Renal pelvis (tissue), 4 donors: Measurements from ENCODE around the gene SRRD. TPM values are rescaled to one million over a fixed set of nuclear protein-coding genes. Genes with fewer than 3 reads are reported as not detected.

Experiments used
- DNase-seq: peaks from one replicate; pipeline ENCODE4 v3.0.0-alpha.2; 2013
- polyA plus RNA-seq, 3 donors: library from polyadenylated mRNA; unstranded; fragments of 120-200 nt; gene quantifications; one replicate each; pipeline ENCODE4 v1.2.1, GENCODE V29; 2013; ENCODE audit not compliant: insufficient read length in 3 of 3

SRRD gene
- polyA plus RNA-seq, 3 donors, result 30.8 to 32.0 (median 31.0) TPM

GRCh38 chr22:26479792-26480610 lies 3.7 kb upstream of the SRRD start:
- DNase-seq, result no peak

DNA sequence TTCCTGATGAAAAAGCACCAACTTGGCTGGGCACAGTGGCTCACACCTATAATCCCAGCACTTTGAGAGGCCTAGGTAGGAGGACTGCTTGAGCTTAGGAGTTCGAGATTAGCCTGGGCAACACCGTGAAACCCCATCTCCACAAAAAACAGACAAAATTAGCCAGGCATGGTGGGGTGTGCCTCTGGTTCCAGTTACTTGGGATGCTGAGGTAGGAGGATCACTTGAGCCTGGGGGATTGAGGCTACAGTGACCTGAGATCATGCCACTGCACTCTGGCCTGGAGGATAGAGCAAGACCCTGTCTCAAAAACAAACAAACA lies 3.1 kb upstream of the SRRD start:
- DNase-seq, result no peak

- no peak for DNase-seq
These were observed 2.5 kb upstream of the SRRD start for GRCh38 chr22:26481112-26481693.

- DNase-seq, result no peak
These were observed 2.0 kb upstream of the SRRD start for GRCh38 chr22:26481694-26482093.

GRCh38 chr22:26482161-26482560 lies 1.5 kb upstream of the SRRD start:
- no peak for DNase-seq

DNA sequence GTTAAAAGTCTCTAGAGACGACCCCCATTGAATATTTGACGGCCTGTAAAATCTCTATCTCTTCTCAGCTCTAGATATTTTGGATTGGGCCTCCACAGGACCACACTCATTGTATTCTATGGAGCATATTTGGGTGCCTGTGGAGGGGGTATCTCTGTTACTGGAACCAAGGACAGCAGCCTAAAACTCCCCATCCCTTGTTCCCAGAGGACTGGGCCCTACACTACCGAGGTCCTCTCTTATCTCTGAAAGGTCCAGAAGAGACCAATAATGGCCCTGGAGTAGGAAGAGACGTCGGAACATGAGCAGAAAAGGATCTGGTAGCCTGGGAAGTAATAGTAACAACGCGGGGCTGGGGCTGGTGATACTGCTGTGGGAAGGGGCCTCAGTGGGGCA lies 636 bp upstream of the SRRD start:
- DNase-seq, result no peak

DNA sequence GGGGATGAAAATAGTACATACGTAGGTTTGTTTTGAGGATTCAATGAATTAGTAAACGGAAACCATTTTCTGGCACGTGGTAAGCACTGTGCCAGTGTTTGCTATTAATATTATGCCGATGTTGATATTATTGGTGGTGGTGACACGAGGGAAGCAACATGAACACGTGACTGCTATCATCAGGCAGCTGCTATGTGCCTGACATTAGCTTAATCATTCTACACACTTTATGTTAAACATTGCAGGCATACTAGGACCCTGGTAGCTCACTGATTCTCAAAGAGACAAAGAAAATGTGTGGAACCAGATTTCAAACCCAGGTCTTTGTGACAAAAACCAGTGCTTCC lies 656 bp downstream of the SRRD start:
- DNase-seq, result no peak

DNA sequence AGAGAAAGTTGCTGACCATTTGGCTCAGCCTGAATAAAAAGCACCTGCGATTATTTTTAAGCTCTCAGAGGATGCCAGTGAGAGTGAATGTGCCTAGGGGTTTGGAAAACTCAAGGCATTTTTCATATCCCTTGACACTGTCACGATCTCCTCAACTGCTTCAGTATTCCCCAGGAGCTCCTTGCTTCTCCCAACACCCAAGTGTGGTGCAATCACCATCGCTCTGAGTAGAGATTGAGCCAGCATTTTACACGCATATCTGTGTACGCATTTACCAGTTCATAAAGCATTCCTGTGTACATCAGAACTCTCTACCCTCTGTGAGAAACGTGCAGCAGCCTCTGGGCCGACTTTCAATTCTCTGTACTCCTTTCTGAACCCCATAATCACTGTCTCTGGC lies 1.3 kb downstream of the SRRD start:
- DNase-seq, result no peak

DNA sequence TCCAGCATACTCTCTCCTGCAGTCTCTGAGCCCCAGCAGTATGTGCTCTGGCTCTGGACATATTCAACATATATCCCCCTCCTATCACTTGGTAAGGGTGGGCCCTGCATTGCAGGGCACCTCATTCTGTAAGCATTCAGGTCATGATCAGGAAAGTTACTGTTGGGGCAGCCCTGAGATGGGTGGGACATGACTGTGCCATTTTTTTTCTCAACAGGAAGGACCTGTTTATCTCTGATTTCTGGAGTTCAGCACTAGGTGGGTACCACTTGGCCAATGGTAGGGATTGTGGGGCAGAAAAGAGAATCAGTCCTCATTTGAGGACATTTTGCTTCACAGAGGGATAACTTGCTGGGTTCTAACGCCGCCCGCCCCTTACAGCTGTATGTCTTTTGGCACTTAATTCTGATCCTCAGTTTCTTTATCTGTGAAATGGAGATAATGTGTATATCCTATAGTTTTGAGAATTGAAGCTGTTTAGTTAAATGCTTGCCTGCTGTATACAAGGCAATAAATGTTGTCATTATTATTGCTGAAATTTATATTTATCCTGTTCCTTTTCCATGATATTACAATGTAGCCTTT lies 2.2 kb downstream of the SRRD start:
- no peak for DNase-seq

GRCh38 chr22:26486394-26486793 lies 2.7 kb downstream of the SRRD start:
- DNase-seq, result no peak

- DNase-seq, result no peak
These were observed 4.3 kb downstream of the SRRD start for GRCh38 chr22:26487996-26488395.

GRCh38 chr22:26489447-26490036 lies 5.9 kb downstream of the SRRD start:
- DNase-seq, result no peak

GRCh38 chr22:26492220-26492619 lies 8.5 kb downstream of the SRRD start:
- no peak for DNase-seq

- DNase-seq, result no peak
These were observed 10.8 kb downstream of the SRRD start for GRCh38 chr22:26494506-26494905.

- no peak for DNase-seq
These were observed 12.8 kb downstream of the SRRD start for GRCh38 chr22:26496456-26496855.

- no peak for DNase-seq
These were observed 15.6 kb downstream of the SRRD start for GRCh38 chr22:26499188-26499703.

DNA sequence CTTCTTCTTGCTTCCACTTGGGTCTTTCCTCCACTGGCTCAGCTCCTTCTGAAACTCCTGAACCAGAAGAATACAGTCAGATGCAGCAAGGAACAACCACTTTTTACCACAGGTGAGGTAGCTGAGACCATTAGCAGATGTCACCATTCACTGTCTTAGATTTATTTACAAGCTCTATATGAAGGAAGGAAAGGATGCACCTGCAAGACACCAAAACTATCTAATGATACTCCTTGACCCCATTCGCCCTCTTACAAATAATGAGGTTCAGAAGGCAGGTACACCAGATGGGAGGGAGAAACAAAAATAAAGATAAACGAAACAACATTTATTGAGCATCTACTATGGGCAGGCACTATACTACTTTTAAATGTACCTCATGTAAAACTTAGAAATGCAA lies 18.3 kb downstream of the SRRD start:
- no peak for DNase-seq

- peak; percentile 30 for DNase-seq
These were observed 19.2 kb downstream of the SRRD start for GRCh38 chr22:26502688-26503561.

- DNase-seq, result no peak
These were observed 20.1 kb downstream of the SRRD start for GRCh38 chr22:26503758-26504157.

DNA sequence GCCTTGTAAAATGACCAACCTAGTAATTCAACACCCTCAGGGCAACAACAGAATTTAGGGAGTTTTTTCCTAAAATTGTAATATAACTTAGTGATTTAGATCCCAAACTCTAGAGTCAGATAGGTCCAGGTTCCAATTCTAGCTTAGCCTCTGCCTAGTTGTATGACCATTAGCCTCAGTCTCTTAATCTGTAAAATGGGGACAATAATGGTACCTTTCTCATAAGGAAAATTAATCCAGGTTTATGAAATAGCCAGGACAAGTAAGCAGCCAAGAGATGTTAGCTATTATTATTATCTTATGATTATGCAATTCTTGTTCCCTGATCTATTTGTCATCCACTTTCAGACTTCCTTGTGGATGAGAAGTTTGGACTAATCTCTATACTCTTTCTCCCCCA lies 24.5 kb downstream of the SRRD start:
- no peak for DNase-seq

- DNase-seq, result peak; percentile 94
These were observed 28.6 kb downstream of the SRRD start, which contains the start of gene TFIP11 for GRCh38 chr22:26512149-26512793. TSS of gene TFIP11 (minus strand) at chr22:26512473. CDS start at chr22:26510272, 2,201 bp downstream.
